ENCODE data around the gene SFMBT2.

The SFMBT2 gene

DNA sequence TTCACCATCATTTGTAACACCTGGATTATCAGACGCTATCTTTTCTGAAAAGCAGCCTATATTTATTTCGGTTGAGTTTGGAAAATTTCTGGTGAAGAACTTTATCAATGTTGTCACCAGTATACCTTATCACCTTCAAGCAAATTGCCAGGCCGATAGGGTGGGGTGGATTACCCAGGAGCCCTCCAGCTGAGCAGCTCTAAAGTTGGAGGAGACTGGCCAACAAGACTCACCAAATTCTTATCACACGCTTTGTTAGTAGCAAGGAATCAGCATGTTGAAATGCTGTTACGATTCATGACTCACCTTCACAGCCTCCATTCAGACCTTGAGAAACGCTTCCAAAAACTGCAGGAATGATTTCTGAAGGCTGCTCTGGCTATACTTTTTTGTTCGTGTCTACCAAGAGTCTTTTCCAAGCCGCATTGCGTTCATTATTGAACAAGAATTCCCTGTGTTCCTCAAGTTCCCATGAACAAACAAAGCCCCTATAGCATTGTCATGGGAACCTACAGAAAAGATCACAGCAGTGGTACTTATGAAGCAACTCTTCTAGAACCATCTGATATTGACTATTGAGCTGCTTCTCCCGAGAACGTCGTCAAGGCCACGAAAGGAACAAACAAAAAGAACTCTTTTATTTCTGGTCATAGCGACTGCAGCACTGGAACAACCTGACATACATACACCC is 291.4 kb downstream of the SFMBT2 start:
- no peaks in the 10 kb centered on the region for H3K27me3 ChIP-seq (ENCODE audit: control insufficient read depth in 1 of 2, insufficient read depth in 2 of 2, low read length in 2 of 2)
- H3K9ac ChIP-seq (ENCODE audit: low read length in 2 of 2): no peak overlapping the region
- H3K27ac ChIP-seq (ENCODE audit: low read length): no peak overlapping the region
- H3K4me1 ChIP-seq (ENCODE audit: control insufficient read depth, insufficient read depth, low read length): no peaks in the 10 kb centered on the region
- H3K36me3 ChIP-seq (ENCODE audit: control insufficient read depth in 2 of 2, insufficient read depth in 2 of 2, low read length in 2 of 2): no peaks in the 10 kb centered on the region
- H3K9me3 ChIP-seq (ENCODE audit: control insufficient read depth in 2 of 2, low read length in 2 of 2): no peaks in the 10 kb centered on the region
- H3K4me3 ChIP-seq (ENCODE audit: low read length in 2 of 2): no peak overlapping the region

GRCh38 chr10:7117806-7118674 is 292.8 kb downstream of the SFMBT2 start:
- no peaks in the 10 kb centered on the region for H3K27me3 ChIP-seq (ENCODE audit: control insufficient read depth in 1 of 2, insufficient read depth in 2 of 2, low read length in 2 of 2)
- H3K9me3 ChIP-seq (ENCODE audit: control insufficient read depth in 2 of 2, low read length in 2 of 2): no peaks in the 10 kb centered on the region
- no peak overlapping the region for H3K4me3 ChIP-seq (ENCODE audit: low read length in 2 of 2)
- H3K4me1 ChIP-seq (ENCODE audit: control insufficient read depth, insufficient read depth, low read length): no peaks in the 10 kb centered on the region
- no peaks in the 10 kb centered on the region for H3K36me3 ChIP-seq (ENCODE audit: control insufficient read depth in 2 of 2, insufficient read depth in 2 of 2, low read length in 2 of 2)
- H3K9ac ChIP-seq (ENCODE audit: low read length in 2 of 2): no peak overlapping the region
- H3K27ac ChIP-seq (ENCODE audit: low read length): no peak overlapping the region

GRCh38 chr10:7117177-7117799 is 293.5 kb downstream of the SFMBT2 start:
- H3K36me3 ChIP-seq (ENCODE audit: control insufficient read depth in 2 of 2, insufficient read depth in 2 of 2, low read length in 2 of 2): no peaks in the 10 kb centered on the region
- H3K9me3 ChIP-seq (ENCODE audit: control insufficient read depth in 2 of 2, low read length in 2 of 2): no peaks in the 10 kb centered on the region
- H3K4me1 ChIP-seq (ENCODE audit: control insufficient read depth, insufficient read depth, low read length): no peaks in the 10 kb centered on the region
- H3K27ac ChIP-seq (ENCODE audit: low read length): no peak overlapping the region
- no peaks in the 10 kb centered on the region for H3K27me3 ChIP-seq (ENCODE audit: control insufficient read depth in 1 of 2, insufficient read depth in 2 of 2, low read length in 2 of 2)
- no peak overlapping the region for H3K9ac ChIP-seq (ENCODE audit: low read length in 2 of 2)
- H3K4me3 ChIP-seq (ENCODE audit: low read length in 2 of 2): no peak overlapping the region

GRCh38 chr10:7111561-7111960 is 299.3 kb downstream of the SFMBT2 start:
- Histone ChIP-seq H3K9ac (ENCODE audit: low read length in 2 of 2) (no peak overlapping the region), H3K4me1 (ENCODE audit: control insufficient read depth, insufficient read depth, low read length) (no peaks in the 10 kb centered on the region), H3K36me3 (ENCODE audit: control insufficient read depth in 2 of 2, insufficient read depth in 2 of 2, low read length in 2 of 2) (no peaks in the 10 kb centered on the region), H3K27me3 (ENCODE audit: control insufficient read depth in 1 of 2, insufficient read depth in 2 of 2, low read length in 2 of 2) (peaks cover 0 to 3% of the 10 kb centered on the region in 2 donors), H3K4me3 (ENCODE audit: low read length in 2 of 2) (no peak overlapping the region), H3K27ac (ENCODE audit: low read length) (no peak overlapping the region), H3K9me3 (ENCODE audit: control insufficient read depth in 2 of 2, low read length in 2 of 2) (no peaks in the 10 kb centered on the region)

GRCh38 chr10:7111089-7111488 is 299.7 kb downstream of the SFMBT2 start:
- Histone ChIP-seq H3K4me3 (ENCODE audit: low read length in 2 of 2) (no peak overlapping the region), H3K9ac (ENCODE audit: low read length in 2 of 2) (no peak overlapping the region), H3K36me3 (ENCODE audit: control insufficient read depth in 2 of 2, insufficient read depth in 2 of 2, low read length in 2 of 2) (no peaks in the 10 kb centered on the region), H3K9me3 (ENCODE audit: control insufficient read depth in 2 of 2, low read length in 2 of 2) (no peaks in the 10 kb centered on the region), H3K4me1 (ENCODE audit: control insufficient read depth, insufficient read depth, low read length) (no peaks in the 10 kb centered on the region), H3K27me3 (ENCODE audit: control insufficient read depth in 1 of 2, insufficient read depth in 2 of 2, low read length in 2 of 2) (peaks cover 0 to 3% of the 10 kb centered on the region in 2 donors), H3K27ac (ENCODE audit: low read length) (no peak overlapping the region)
